ENCODE data around the gene ZNHIT2.

DNA sequence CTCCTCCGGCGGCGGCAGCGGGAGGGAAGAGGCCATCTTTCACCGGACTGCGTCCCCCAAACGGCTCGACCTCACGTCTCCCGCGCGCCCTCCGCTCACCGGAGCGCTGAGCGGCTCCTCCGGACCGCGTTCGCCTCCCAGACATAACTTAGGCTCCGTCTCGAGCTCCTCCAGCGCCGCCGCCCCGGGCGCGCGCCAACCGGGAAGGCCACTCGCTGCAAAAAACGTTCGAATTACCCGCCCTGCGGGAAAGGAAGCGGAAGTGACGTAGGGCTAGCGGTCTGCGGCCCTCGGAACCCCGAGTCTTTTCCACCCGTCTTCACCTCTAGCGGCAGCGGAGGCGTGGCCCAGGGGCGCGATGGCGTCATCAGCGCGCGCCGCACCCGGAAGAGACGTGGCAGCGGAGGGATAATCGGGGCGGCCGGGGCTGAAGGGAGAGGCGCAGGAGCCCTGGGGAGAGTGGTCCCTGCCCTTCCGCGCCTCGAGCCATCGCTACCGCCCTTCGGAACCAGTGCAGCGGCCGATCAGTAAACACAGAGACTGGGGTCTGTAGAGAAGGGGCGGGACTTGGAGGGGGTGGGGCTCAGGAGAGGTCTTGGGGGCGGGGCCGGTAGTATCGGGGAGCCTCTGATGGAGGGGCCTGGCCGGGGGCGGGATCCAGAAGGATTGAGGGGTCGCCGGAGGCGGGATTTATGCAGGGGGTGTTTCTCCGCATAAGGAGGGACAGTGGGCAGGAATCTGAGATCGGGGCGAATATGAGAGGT is 33.5 kb downstream of the ZNHIT2 start, which contains the start of the genes CDCA5 and ZFPL1:
- TF ChIP-seq, protein P1, sequence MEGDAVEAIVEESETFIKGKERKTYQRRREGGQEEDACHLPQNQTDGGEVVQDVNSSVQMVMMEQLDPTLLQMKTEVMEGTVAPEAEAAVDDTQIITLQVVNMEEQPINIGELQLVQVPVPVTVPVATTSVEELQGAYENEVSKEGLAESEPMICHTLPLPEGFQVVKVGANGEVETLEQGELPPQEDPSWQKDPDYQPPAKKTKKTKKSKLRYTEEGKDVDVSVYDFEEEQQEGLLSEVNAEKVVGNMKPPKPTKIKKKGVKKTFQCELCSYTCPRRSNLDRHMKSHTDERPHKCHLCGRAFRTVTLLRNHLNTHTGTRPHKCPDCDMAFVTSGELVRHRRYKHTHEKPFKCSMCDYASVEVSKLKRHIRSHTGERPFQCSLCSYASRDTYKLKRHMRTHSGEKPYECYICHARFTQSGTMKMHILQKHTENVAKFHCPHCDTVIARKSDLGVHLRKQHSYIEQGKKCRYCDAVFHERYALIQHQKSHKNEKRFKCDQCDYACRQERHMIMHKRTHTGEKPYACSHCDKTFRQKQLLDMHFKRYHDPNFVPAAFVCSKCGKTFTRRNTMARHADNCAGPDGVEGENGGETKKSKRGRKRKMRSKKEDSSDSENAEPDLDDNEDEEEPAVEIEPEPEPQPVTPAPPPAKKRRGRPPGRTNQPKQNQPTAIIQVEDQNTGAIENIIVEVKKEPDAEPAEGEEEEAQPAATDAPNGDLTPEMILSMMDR (IDR thresholded peaks at IDR 0.05; ENCODE audit: borderline replicate concordance, extremely low read depth, low read length, poor library complexity, severe bottlenecking): no peak
- no peak for TF ChIP-seq EZH2 (IDR thresholded peaks at IDR 0.05; ENCODE audit: borderline replicate concordance, low read depth, low read length, severe bottlenecking)

Measured in DND-41 (cell line).